ENCODE measurements around the gene DNAJB4.
"Not testable (repeated sequence)": the region's sequence is repeated elsewhere in the genome, so short reads cannot be mapped to it uniquely, and the experiment has no call there.

The DNAJB4 gene

GRCh38 chr1:78040484-78041089 is 35.8 kb downstream of the DNAJB4 start:
- DNase-seq, result no peak

- no peak for DNase-seq
These were observed 38.7 kb downstream of the DNAJB4 start for GRCh38 chr1:78043436-78043835.

GRCh38 chr1:78044796-78045562 is 40.2 kb downstream of the DNAJB4 start:
- DNase-seq, result no peak

GRCh38 chr1:78045563-78045925 is 40.8 kb downstream of the DNAJB4 start:
- no peak for DNase-seq

- DNase-seq, result no peak
These were observed 41.4 kb downstream of the DNAJB4 start, which contains the start of gene GIPC2 for GRCh38 chr1:78045926-78046778. GIPC2 (plus strand) TSS chr1:78045966; CDS start chr1:78046095, 129 bp downstream.

GRCh38 chr1:78047106-78047505 is 42.4 kb downstream of the DNAJB4 start:
- DNase-seq, result no peak

- no peak for DNase-seq
These were observed 42.9 kb downstream of the DNAJB4 start for GRCh38 chr1:78047631-78048030.

GRCh38 chr1:78048446-78048845 is 43.7 kb downstream of the DNAJB4 start:
- DNase-seq, result no peak

GRCh38 chr1:78049396-78049795 is 44.7 kb downstream of the DNAJB4 start:
- no peak for DNase-seq

- no peak for DNase-seq
These were observed 46.3 kb downstream of the DNAJB4 start for GRCh38 chr1:78051005-78051404.

- no peak for DNase-seq
These were observed 48.1 kb downstream of the DNAJB4 start for GRCh38 chr1:78052685-78053405.

- DNase-seq, result no peak
These were observed 48.8 kb downstream of the DNAJB4 start for GRCh38 chr1:78053498-78053897.

GRCh38 chr1:78054559-78054958 is 49.8 kb downstream of the DNAJB4 start:
- no peak for DNase-seq

- no peak for DNase-seq
These were observed 50.2 kb downstream of the DNAJB4 start for GRCh38 chr1:78054972-78055371.

GRCh38 chr1:78055565-78056132 is 50.9 kb downstream of the DNAJB4 start:
- DNase-seq, result no peak

GRCh38 chr1:78058670-78059069 is 53.9 kb downstream of the DNAJB4 start:
- no peak for DNase-seq

- no peak for DNase-seq
These were observed 56.3 kb downstream of the DNAJB4 start for GRCh38 chr1:78060857-78061563.

GRCh38 chr1:78061825-78062523 is 57.2 kb downstream of the DNAJB4 start:
- no peak for DNase-seq

- not testable (repeated sequence) for DNase-seq
These were observed 60.1 kb downstream of the DNAJB4 start for GRCh38 chr1:78064886-78065285.

Measured in midbrain (tissue), 1 donor.